HG02642 (cell line): ENCODE measurements around the gene SFRP5.

Experiments used
- ATAC-seq: cut with Tn5 transposase; IDR thresholded peaks from one replicate; pipeline ENCODE4 v1.9.1; 2021; ENCODE audit warnings: mild to moderate bottlenecking; ENCODE audit not compliant: unreplicated experiment, poor library complexity

The SFRP5 gene

GRCh38 chr10:97743169-97743943 lies 28.4 kb downstream of the SFRP5 start:
- ATAC-seq, result no peak

- no peak for ATAC-seq
Measured at GRCh38 chr10:97740613-97741012, 31.2 kb downstream of the SFRP5 start.

- no peak for ATAC-seq
Measured at GRCh38 chr10:97738616-97739015, 33.2 kb downstream of the SFRP5 start.

- ATAC-seq, result peak; percentile 9
Measured at GRCh38 chr10:97737770-97738265, 34.0 kb downstream of the SFRP5 start.

GRCh38 chr10:97736902-97737769 lies 34.7 kb downstream of the SFRP5 start, which contains the start of gene ZFYVE27:
Gene ZFYVE27, plus strand, starts transcription at chr10:97737128. Its CDS starts 1,350 bp downstream, at chr10:97738478.
- ATAC-seq, result peak; percentile 89

- ATAC-seq, result peak; percentile 23
Measured at GRCh38 chr10:97736403-97736901, 35.3 kb downstream of the SFRP5 start.

- no peak for ATAC-seq
Measured at GRCh38 chr10:97734021-97734420, 37.8 kb downstream of the SFRP5 start.

GRCh38 chr10:97733256-97733655 lies 38.5 kb downstream of the SFRP5 start:
- ATAC-seq, result no peak

- ATAC-seq, result no peak
Measured at GRCh38 chr10:97732052-97732359, 39.8 kb downstream of the SFRP5 start.

GRCh38 chr10:97731346-97732051 lies 40.3 kb downstream of the SFRP5 start:
- ATAC-seq, result no peak

GRCh38 chr10:97729014-97729413 lies 42.8 kb downstream of the SFRP5 start:
- ATAC-seq, result no peak

- no peak for ATAC-seq
Measured at GRCh38 chr10:97726636-97727178, 45.1 kb downstream of the SFRP5 start.

- ATAC-seq, result no peak
Measured at GRCh38 chr10:97724341-97724941, 47.4 kb downstream of the SFRP5 start.

GRCh38 chr10:97723001-97723400 lies 48.8 kb downstream of the SFRP5 start:
- ATAC-seq, result no peak

GRCh38 chr10:97721871-97722780 lies 49.7 kb downstream of the SFRP5 start:
- ATAC-seq, result no peak

- no peak for ATAC-seq
Measured at GRCh38 chr10:97719602-97720001, 52.2 kb downstream of the SFRP5 start.

GRCh38 chr10:97718659-97719142 lies 53.1 kb downstream of the SFRP5 start:
- ATAC-seq, result no peak

GRCh38 chr10:97718178-97718577 lies 53.6 kb downstream of the SFRP5 start:
- no peak for ATAC-seq

- no peak for ATAC-seq
Measured at GRCh38 chr10:97717627-97718026, 54.2 kb downstream of the SFRP5 start.
